Raji (cell line): Measurements from ENCODE around the gene TSACC.

ENCODE experiments used
- POLR2A ChIP-seq: IDR thresholded peaks from 2 replicates; pipeline ENCODE4 v1.6.1; 2011; ENCODE audit warnings: low read depth, low read length, control low read depth; ENCODE audit not compliant: insufficient read depth

Gene TSACC

GRCh38 chr1:156385534-156386031, 47.3 kb downstream of the TSACC start:
- no peak for TF ChIP-seq POLR2A

GRCh38 chr1:156386134-156386901, 48.0 kb downstream of the TSACC start:
- no peak for TF ChIP-seq POLR2A

GRCh38 chr1:156386949-156387869, 48.9 kb downstream of the TSACC start:
- TF ChIP-seq POLR2A = no peak

- TF ChIP-seq POLR2A = no peak
Measured at GRCh38 chr1:156387870-156388173, 49.5 kb downstream of the TSACC start.

DNA sequence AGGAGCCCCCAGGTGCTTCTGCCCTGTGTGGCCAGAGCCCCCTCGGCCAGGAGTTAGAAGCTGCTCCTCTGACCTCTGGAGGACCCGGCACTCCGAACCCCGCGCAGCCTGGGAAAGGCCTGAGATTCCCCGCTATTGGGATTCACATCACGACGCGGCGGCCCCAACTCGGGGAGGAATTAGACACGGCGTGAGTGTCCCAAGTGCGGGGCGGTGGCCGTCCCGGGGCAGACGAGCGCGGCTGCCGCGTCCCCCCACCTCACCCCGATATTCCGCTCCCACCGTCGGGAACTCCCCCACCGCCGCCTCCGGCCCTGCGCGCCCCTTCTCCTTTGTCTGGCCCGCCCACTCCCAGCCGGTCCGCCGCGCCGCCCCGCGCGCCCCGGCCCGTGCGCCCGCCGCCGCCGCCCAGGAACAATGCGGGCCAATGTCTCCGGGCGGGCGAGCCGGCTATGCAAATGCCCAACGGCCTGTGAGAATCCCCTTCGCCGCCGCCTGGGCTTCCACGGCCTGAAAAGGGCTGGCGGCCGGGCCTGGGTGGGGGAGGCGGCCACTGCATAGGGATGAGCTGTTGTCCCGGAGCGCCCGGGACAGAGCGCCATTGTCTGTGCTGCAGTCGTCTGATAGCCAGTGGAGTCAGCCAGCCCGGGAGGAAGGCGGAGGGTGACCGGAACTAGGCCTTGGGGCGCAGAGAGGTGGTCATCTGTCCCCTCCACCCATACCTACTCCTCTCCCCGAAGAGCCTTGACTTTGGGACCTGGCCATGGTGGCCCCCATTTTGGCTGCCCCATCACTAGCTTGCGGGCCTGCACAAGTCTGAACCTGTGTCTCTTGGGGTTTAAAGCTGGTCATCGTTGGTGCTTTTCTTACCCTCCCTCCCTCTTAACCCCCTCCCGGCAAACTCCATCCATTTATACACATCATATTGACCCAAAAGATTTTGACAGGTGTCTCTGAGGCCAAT, 50.1 kb downstream of the TSACC start:
- no peak for TF ChIP-seq POLR2A

- no peak for TF ChIP-seq POLR2A
Measured at GRCh38 chr1:156389311-156389710, 51.0 kb downstream of the TSACC start.

DNA sequence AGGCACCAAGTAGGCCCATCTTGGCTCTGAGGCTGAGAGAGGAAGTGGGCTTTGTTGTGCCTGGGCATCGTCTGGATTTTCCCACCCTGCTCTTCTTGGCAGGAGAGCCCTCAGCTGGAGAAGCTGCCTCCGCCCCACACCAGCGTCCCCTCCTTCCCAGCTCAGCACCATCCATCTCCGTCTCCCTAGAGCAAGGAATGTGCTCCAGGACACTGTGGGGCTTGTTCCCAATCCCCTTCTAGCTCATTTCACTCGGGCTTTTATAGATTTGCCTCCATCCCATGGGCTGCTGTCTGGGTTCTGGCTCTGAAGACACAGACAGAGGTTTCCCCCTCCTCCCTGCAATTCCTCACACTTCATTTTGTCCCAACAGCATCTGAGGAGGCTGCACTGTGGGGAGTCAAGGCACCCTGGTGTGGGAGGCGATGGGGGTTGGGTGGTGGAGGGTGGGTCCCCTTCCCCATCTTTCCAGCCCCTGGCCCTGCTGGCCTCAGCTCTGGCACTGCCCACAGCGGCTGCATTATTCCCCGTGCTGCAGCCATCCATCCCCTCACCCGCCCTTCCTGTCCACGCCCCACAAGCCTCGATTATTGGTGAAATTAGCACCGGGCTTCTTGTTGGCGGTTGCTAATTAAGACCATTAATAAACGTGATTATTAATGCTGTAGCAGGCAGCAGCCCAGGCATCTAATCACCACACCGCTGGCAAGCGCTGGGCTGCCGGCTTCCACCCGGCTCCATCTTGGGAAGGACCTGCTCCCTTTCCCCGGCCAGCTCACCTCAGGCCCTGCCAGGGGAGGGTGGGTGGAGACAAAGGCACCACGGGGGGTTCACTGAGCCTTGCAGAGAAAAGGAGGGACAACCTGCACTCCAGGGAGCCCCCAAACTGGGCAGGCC, 52.4 kb downstream of the TSACC start:
- TF ChIP-seq POLR2A = no peak

DNA sequence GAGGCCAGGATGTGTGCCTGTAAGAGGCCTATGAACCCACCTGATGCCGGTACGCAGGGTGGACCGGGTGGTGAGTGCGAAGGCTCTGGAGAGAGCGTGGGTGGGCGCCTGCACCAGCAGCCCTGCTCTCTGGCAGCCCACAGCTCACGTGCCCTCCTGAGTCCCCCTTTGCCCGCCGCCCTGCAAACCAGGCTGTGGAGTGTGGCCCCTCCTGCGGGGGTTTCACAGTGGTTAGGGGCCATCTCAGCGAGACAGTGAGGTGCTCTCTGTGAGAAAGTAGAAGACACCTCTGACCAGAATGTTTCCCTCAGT, 53.0 kb downstream of the TSACC start:
- no peak for TF ChIP-seq POLR2A

GRCh38 chr1:156391701-156392100, 53.4 kb downstream of the TSACC start:
- TF ChIP-seq POLR2A = no peak

- TF ChIP-seq POLR2A = no peak
Measured at GRCh38 chr1:156392452-156392853, 54.1 kb downstream of the TSACC start.

- TF ChIP-seq POLR2A = no peak
Measured at GRCh38 chr1:156393095-156393494, 54.8 kb downstream of the TSACC start.

- no peak for TF ChIP-seq POLR2A
Measured at GRCh38 chr1:156394082-156394481, 55.8 kb downstream of the TSACC start.

DNA sequence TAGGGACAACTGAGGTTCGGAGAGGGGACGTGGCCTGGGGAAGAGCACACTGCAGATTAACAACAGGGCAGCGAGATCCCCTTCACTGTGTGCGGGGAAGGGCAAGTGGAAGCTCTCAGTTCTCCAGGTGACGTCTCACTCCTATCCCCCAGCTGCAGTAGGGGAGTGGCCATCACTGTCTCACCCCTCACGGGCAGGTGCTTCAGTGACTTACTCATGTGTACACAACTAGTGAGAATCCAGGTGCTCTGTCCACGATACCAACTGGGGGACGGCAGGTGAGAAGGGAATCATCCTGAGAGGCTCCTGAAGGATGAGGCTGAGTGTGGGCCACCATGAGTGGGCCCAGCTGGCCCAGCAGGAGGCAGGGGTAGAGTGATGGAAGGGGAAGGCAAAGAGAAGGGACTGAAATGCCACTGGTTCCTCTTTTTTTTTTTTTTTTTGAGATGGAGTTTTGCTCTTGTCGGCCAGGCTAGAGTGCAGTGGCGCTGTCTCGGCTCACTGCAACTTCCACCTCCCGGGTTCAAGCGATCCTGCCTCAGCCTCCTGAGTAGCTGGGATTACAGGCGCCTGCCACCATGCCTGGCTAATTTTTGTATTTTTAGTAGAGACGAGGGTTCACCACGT, 56.6 kb downstream of the TSACC start:
- no peak for TF ChIP-seq POLR2A
